CD4-positive, alpha-beta T cell (primary cell): ENCODE results near the gene FAN1. TPM values are rescaled to one million over a fixed set of nuclear protein-coding genes. Genes with fewer than 3 reads are reported as not detected.

ENCODE experiments used
- ATAC-seq: fragments of 200-7000 bp; cut with Tn5 transposase; one replicate; pipeline ENCODE4 v1.10.0; 2022; ENCODE audit warnings: mild to moderate bottlenecking; ENCODE audit not compliant: poor library complexity
- CTCF ChIA-PET: fragments of 350-600 bp; sonication (Branson Sonifier 250); formaldehyde crosslinking; loops from one replicate; lab custom pipeline; 2021; ENCODE audit warnings: antibody characterized with exemption, inconsistent platforms; lab: Charles Lee
- POLR2A ChIA-PET: fragments of 350-600 bp; sonication (Branson Sonifier 250); formaldehyde crosslinking; loops from one replicate; lab custom pipeline; 2021; ENCODE audit warnings: antibody characterized with exemption, inconsistent platforms; lab: Charles Lee
- DNase-seq, 14 experiments: peaks; one replicate each; pipeline ENCODE4 v3.0.0-alpha.2; 2013 to 2020; ENCODE audit warnings: mixed read lengths in 2 of 14
- H3K27ac ChIP-seq, 2 donors: one replicate each; pipeline versions ENCODE4 v1.5.1 to v1.7.0; 2013; ENCODE audit warnings: low read length in 2 of 2, low read depth in 1 of 2, mild to moderate bottlenecking in 1 of 2
- H3K27me3 ChIP-seq, 2 experiments: 1 replicate in 1 of 2; 2 replicates in 1 of 2; pipeline versions ENCODE4 v1.6.1 to v1.7.0; 2013; ENCODE audit warnings: low read length in 2 of 2, control low read depth in 1 of 2, mild to moderate bottlenecking in 1 of 2, moderate library complexity in 1 of 2; ENCODE audit not compliant: insufficient read depth in 2 of 2, control insufficient read depth in 1 of 2
- H3K36me3 ChIP-seq: one replicate; pipeline ENCODE4 v1.6.1; 2013; ENCODE audit warnings: low read length, control low read depth; ENCODE audit not compliant: insufficient read depth
- H3K4me1 ChIP-seq: one replicate; pipeline ENCODE4 v1.6.1; 2013; ENCODE audit warnings: low read length, control low read depth; ENCODE audit not compliant: insufficient read depth
- H3K4me3 ChIP-seq: one replicate; pipeline ENCODE4 v1.5.1; 2013; ENCODE audit warnings: mild to moderate bottlenecking, low read length, moderate library complexity
- H3K9me3 ChIP-seq, 2 experiments: 1 replicate in 1 of 2; 2 replicates in 1 of 2; pipeline versions ENCODE4 v1.6.1 to v1.7.0; 2013; ENCODE audit warnings: low read length in 2 of 2, mild to moderate bottlenecking in 2 of 2, control low read depth in 1 of 2, moderate library complexity in 1 of 2; ENCODE audit not compliant: control insufficient read depth in 1 of 2, insufficient read depth in 1 of 2
- H3K27ac Mint-ChIP-seq: one replicate; pipeline ENCODE4 v1.8.0; 2020; ENCODE audit warnings: mixed read lengths
- H3K27me3 Mint-ChIP-seq: one replicate; pipeline ENCODE4 v1.8.0; 2021; ENCODE audit warnings: mixed read lengths
- H3K36me3 Mint-ChIP-seq: one replicate; pipeline ENCODE4 v1.8.0; 2021; ENCODE audit warnings: low read depth, mixed read lengths
- H3K4me1 Mint-ChIP-seq: one replicate; pipeline ENCODE4 v1.8.0; 2021; ENCODE audit warnings: low read depth, mixed read lengths
- H3K4me3 Mint-ChIP-seq: one replicate; pipeline ENCODE4 v1.8.0; 2020; ENCODE audit warnings: mild to moderate bottlenecking, mixed read lengths
- H3K9me3 Mint-ChIP-seq: one replicate; pipeline ENCODE4 v1.8.0; 2020; ENCODE audit warnings: mixed read lengths
- intact Hi-C, 2 experiments: fragments of 100-400 bp; cut with DNase I in 1 of 2; cut with micrococcal nuclease in 1 of 2; formaldehyde crosslinking; loops; one replicate each; pipeline versions ENCODE4 v1.15.1 to v1.9.0; 2023 to 2025; cut with DNase I, micrococcal nuclease
- total RNA-seq, 174 experiments: library from RNA in 2 of 174; stranded (reverse) in 2 of 174; gene quantifications; one replicate each; pipeline ENCODE4 v1.2.3 and lab custom pipeline; 2021 to 2026
- TF ChIP-seq, protein P1 (sequence below): fragments of 200-600 bp; IDR thresholded peaks from one replicate; pipeline ENCODE4 v1.8.0; 2022; ENCODE audit warnings: antibody characterized with exemption, mild to moderate bottlenecking

The FAN1 gene
- total RNA-seq, 2 experiments from 2014 or later = 15.3 to 15.9 TPM

GRCh38 chr15:30933293-30933692 lies 29.6 kb downstream of the FAN1 start:
- intact Hi-C loops = no loop called here
- peaks cover 82% of the 10 kb centered on the region for H3K36me3 Mint-ChIP-seq
- ChIA-PET CTCF (no interaction called here), POLR2A (interaction anchor here (0.8 kb wide), 1 partner anchor 557 kb away, joined by 3 read pairs; no protein-coding TSS in a partner anchor)
- H3K27ac ChIP-seq = no peak overlapping the region
- ATAC-seq (no peak), DNase-seq (no peak)
- no peak overlapping the region for H3K4me3 ChIP-seq
- H3K27ac Mint-ChIP-seq = peak overlapping the region; percentile 13
- H3K4me3 Mint-ChIP-seq = no peak overlapping the region
- H3K9me3 ChIP-seq = no peaks in the 10 kb centered on the region
- H3K36me3 ChIP-seq = peaks cover 58% of the 10 kb centered on the region
- H3K9me3 Mint-ChIP-seq = no peaks in the 10 kb centered on the region
- TF ChIP-seq, protein P1, sequence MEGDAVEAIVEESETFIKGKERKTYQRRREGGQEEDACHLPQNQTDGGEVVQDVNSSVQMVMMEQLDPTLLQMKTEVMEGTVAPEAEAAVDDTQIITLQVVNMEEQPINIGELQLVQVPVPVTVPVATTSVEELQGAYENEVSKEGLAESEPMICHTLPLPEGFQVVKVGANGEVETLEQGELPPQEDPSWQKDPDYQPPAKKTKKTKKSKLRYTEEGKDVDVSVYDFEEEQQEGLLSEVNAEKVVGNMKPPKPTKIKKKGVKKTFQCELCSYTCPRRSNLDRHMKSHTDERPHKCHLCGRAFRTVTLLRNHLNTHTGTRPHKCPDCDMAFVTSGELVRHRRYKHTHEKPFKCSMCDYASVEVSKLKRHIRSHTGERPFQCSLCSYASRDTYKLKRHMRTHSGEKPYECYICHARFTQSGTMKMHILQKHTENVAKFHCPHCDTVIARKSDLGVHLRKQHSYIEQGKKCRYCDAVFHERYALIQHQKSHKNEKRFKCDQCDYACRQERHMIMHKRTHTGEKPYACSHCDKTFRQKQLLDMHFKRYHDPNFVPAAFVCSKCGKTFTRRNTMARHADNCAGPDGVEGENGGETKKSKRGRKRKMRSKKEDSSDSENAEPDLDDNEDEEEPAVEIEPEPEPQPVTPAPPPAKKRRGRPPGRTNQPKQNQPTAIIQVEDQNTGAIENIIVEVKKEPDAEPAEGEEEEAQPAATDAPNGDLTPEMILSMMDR = no peak
- no peaks in the 10 kb centered on the region for H3K27me3 ChIP-seq
- H3K4me1 ChIP-seq = no peaks in the 10 kb centered on the region
- no peaks in the 10 kb centered on the region for H3K27me3 Mint-ChIP-seq
- H3K4me1 Mint-ChIP-seq = peaks cover 7% of the 10 kb centered on the region

GRCh38 chr15:30939161-30939560 lies 35.4 kb downstream of the FAN1 start:
- no peak overlapping the region for H3K4me3 Mint-ChIP-seq
- CTCF ChIA-PET = no interaction called here

GRCh38 chr15:30940359-30940758 lies 36.6 kb downstream of the FAN1 start:
- Mint-ChIP-seq H3K9me3 (no peaks in the 10 kb centered on the region), H3K27ac (no peak overlapping the region), H3K4me3 (no peak overlapping the region), H3K27me3 (no peaks in the 10 kb centered on the region), H3K36me3 (peaks cover 93% of the 10 kb centered on the region), H3K4me1 (no peaks in the 10 kb centered on the region)
- DNase-seq = no peak
- ATAC-seq = no peak
- H3K27ac ChIP-seq = no peak overlapping the region
- CTCF ChIA-PET = interaction anchor here (1.3 kb wide), 1 partner anchor 9 kb away, joined by 3 read pairs; no protein-coding TSS in a partner anchor
- H3K27me3 ChIP-seq = no peaks in the 10 kb centered on the region
- TF ChIP-seq, protein P1 = no peak
- no peaks in the 10 kb centered on the region for H3K4me1 ChIP-seq
- H3K9me3 ChIP-seq = no peaks in the 10 kb centered on the region
- H3K36me3 ChIP-seq = peaks cover 86% of the 10 kb centered on the region
- H3K4me3 ChIP-seq = no peak overlapping the region
- POLR2A ChIA-PET = no interaction called here
- intact Hi-C loops = no loop called here

More at GRCh38 chr15:30939161-30939560, 35.4 kb downstream of the FAN1 start:
- Mint-ChIP-seq H3K9me3 (no peaks in the 10 kb centered on the region), H3K27me3 (no peaks in the 10 kb centered on the region), H3K36me3 (peaks cover 92% of the 10 kb centered on the region), H3K4me1 (no peaks in the 10 kb centered on the region), H3K27ac (no peak overlapping the region)
- DNase-seq (no peak), ATAC-seq (no peak)
- intact Hi-C loops = no loop called here
- Histone ChIP-seq H3K27ac (no peak overlapping the region), H3K36me3 (peaks cover 88% of the 10 kb centered on the region), H3K9me3 (no peaks in the 10 kb centered on the region), H3K4me1 (no peaks in the 10 kb centered on the region), H3K4me3 (no peak overlapping the region), H3K27me3 (no peaks in the 10 kb centered on the region)
- TF ChIP-seq, protein P1 = no peak
- POLR2A ChIA-PET = interaction anchor here (1.0 kb wide), 1 partner anchor 9 kb away, joined by 3 read pairs; no protein-coding TSS in a partner anchor
